Medulla oblongata (tissue), 1 donor: Measurements from ENCODE around the gene GSN.

Experiments
- DNase-seq: peaks from one replicate; pipeline ENCODE4 v3.0.0-alpha.2; 2015; ENCODE audit errors: extremely low spot score

Gene GSN

DNA sequence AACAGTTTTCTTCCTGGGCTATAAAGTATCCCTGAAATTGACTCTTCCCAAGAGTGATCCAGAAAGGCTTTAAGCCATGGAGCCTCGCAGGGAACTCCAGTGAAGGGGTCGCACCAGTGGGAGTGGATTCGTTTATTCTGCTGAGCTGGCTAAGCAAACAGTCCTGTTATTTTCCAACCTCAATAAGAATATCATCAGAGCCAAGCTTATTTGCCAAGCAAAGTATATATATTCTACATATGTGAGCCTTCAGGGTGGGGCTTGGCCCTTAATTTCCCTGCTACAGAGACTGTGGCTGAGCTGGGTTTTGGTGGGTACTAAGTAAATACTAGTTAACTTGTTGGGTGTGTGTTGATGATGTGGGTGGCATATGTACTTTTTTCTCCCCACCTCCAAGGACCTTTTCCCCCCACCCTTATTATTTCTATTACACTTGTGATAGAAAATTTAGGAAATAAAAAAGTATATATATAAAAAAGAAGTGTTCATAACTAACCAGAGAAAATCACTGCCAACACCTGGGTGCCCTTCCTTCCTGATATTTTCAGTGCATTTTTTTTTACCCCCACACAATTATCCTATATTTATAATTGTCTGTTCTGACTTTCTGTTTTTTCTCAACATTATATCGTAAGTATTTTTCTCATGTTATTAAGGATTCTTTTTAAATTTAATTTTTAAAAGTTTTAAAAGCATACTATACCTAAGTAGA is 5.3 kb downstream of the GSN start:
- DNase-seq: no peak

DNA sequence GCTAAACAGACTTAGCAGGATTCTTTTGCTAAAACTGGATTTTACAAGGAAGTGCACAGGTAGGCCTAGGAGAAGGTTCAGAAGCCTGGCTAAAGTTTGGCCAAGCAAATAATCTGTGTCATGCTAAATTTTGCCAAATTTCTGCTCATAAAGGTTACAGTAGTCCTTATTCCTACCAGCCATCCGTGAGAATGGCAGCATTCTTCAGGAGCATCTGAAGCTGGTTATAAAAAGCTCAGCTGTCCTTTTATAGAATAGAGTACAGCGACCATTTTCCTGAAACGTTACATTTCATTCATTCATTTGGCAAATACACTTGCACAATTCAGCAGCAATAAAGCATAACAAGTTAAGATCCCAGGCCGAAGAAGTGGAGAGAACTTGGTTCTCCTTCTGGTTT is 6.9 kb downstream of the GSN start:
- no peak for DNase-seq

DNA sequence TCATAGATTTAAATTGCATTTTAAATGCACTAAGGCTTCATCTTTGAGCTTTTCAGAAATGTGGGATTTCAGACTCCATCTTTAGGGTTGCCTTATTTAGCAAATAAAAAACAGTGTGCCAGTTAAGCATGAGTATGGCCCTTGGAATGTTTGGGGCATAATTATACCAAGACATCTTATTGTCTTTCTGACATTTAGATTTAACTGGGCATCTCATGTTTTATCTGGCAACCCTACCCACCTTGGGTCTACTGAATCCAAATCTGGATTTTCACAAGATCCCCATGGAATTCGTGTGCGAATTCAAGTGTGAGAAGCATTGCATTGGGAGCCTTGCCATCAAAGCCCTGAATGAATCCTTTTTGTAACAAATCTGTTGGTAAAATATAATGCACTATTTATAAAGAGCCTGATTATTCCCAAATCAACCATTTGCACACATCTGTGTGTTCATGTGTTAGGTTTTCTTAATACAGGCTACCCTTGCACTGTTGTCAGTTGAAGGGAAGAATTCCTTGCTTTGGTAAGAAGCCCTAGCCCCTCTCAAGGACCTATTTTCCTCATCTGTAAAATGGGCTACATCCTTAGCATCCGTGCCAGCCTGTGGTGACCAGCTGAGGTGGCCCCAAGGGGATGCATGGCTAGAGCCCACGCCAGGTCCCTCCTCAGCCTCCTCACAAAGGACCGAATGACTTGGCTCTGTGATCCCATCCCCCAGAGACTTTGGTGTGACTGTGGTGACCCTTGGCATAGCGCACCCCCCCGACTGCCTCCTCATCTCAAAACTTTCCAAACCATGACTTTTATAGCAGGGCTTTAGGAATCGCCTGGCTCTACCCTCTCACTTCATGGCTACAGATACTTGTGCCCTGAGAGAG is 8.1 kb downstream of the GSN start:
- no peak for DNase-seq

DNA sequence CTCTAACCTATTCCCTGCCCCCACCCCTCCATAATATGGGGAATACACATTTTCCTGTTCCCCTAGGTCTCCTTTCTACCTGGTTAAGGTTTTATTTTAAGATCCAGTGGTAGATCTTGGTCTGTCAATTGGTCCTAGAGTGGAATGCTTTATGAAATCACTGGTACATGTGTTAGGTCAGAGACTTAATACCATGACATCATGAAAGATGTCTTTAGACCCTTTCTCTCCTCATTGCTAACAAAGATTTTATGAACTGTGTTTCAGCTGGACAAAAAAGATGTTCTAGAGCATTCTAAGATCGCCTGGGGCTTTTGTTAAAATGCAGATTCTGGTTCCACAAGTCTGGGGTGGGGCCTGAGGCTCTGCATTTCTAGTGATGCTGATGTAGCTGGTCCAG is 9.1 kb downstream of the GSN start:
- no peak for DNase-seq

DNA sequence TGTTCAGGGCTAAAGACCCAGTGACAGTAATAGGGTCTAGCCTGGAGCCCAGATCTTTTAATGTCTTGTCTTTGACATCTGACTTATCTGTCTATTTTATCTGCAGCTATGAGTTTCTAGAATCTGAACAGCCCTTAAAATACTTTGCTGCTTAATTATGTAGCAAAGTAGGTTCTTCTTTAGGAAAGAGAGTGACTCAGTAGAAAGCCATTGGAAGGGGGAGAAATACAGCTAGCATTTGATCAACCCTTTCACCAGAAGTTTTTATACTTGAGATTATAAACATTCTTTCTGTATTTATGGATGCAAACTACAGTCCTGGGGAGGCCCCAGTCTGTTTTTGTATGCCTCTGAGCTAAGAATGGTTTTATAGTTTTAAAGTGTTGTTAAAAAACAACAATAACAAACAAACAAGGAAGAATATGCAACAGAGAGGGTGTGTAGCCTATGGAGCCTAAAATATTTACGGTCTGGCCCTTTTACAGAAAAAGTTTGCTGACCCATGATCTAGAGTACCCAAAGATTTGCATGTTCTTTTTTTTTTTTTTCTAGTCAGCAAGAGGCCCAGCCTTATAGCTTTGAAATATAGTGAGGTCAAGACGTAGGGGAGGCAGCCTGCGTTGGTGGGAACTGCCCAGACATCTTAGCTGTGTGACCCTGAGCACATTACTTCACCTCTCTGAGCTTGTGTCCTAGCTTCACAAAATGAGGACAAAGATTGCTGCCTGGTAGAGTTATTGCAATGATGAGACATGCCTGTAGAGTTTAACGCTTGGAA is 9.7 kb downstream of the GSN start:
- DNase-seq: no peak

DNA sequence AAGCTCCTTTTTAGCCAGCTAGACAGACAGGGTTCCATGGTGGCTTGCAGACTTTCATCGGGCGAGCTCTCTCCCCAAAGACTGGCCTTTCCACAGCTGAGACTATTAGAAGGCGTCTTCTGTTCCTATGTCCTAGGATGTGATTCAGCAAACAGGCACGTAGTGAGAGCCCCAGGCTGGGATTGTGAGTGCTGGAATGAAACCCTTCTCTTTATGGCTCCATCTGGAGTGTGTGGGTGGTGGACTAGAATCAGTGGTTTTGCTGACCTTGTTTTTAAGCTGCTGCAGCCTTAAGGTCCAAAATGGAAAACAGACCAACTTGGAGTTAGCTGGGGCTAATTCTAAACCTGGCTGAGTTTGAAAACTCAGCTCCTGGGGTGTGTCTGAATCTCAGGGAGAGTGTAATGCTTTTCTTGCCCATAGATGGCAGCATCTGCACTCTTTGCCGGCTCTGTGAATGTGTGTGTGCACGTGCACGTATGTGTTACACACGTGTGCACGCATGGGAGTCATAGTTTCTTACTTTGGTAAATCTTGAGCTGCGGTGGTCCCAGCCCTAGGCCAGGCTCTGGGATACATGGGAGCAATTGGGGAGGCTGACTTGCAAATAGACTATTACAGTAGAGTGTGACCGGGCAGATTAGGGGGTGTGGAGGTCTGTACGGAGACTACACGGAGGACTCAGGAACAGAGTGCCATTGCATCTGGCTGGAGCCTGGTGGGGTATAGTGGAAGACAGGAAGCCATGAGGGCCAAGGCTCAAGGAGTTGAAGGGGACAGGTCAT is 10.7 kb downstream of the GSN start:
- peak; percentile 87 for DNase-seq

DNA sequence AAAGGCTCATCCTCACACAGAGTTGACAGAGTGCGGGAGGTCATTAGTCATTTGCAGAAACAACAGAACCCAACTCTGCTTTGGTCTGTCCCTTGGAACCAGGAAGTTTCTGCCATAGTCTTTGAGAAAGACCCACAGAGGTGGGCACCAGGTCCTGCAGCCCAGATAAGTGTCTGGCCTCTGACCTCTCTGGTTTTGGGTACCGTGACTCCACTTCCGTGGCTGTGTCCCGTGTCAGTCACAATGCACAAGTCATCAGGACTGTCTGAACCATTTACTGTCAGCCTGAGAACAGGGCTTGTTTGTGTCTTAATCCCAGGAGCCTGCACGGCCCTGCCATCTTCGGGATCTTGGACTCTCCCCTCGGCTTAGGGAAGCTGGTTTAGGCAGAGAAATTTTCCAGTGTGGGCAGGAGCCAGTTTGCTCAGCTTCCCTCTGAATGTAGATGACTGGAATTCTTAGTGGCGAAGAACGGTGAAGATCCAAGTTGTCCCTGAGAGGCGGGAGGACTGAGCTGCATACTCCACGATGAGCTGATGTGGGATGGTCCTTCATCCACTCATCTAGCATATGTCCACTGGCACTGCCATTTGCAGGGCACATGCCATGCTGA is 11.9 kb downstream of the GSN start:
- DNase-seq: peak; percentile 70

DNA sequence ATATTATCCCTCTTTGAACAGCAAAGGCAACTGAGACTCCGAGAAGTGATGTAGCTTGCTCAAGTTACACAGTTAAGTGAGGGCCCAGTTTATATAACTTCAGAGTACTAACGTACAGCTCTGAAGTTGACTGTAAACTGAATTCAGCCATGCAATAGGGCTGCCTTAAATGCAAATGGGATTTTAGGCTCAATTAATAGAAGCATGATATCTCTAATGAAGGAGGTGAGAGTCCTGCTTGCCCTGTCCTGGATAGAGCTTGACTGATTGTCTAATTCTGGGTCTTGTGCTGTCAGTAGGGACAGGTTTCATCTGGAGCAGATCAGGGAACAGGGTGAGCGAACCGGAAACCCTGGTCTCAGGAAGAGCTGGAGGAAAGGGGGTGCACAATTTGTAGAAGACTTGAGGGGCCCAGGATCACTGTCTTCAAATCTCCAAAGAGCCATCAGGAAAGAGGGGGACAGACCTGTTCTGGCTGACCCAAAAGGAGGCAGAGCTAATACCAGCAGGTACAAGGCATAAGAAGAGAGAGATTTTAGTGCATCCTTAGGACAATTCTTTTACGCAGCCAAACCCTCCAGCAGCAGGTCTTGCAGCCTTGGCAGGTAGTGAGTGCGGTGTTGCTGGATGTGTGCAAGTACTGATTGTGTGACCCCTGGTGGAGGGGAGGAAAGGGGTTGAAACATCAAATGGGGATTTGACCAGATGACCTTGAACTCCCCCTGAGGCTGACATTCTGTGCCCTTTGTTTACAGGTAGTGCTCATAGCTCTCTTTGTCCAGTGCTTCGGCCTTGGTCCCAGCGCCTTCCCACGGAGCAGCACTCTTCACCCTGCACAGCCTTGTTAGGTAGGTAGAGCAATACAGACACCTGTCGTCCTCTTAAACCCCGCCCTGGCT is 13.0 kb downstream of the GSN start:
- DNase-seq: no peak

DNA sequence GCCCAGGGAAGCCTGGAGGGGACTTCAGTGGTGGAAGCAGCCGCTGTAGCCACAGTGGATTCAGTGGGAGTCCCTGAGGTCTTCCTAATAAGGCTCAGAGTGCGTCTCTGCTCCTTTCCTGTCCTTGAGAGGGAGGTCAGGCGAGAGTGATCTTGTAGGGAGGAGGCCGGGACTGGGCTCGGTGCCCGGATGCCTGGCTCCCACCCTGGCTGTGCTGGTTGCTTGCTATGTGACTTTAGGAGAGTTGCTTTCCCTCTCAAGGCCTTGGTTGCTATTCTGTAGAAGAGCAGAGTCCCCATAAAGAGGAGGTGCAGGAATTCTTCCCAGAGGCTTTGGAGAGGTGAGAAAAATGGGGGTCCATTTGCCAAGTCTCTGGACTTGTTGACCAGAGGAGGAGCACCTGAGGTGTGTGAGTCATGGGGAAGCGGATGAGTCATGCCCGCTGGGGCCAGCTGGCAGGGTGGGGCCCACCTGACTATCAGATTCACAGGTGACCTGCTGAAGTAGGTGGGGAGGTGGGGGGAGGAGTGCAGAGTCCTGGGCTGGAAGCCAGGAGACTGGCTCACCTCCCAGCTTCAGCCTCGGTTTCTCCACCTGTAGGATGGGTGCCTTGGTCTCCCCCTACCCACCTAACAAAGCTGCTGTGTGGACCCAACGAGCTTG is 13.8 kb downstream of the GSN start:
- peak; percentile 42 for DNase-seq

DNA sequence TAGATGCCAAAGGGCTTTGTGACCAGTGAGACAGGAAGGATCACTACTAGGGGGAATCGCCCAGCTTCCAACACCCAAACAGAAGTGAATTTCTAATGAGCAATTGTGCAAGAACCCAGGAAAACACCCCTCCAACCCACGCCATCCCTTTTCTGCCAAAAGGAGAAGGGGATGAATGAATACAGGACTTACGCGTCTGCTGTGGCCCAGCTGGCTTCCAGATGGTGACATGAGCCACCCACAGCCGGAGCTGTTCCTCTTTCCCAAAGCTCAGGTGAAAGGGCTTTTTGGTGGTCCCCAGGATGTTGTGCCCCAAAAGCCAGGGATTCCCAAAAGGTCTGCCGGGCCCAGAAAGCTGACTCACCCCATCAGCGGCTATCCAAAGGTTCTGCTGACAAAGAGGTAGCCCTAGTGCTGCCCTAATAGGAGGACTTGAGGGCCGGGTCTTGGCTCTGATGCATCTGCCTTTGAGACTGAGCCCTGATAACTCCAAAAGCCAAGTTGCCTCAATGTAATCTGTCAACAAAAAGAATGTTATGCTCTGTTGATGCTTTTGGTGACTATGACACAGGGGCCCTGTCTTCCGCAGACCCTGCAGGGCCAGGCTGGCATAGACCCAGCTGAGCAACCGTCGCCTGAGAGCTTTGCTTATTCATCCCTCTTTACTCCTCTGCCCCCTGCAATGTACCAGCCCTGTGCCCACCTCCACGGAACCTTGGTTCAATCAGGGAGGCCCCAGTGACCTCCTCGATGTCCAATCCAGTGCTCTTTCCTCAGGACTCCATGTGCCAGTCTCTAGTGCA is 14.5 kb downstream of the GSN start:
- peak; percentile 75 for DNase-seq

DNA sequence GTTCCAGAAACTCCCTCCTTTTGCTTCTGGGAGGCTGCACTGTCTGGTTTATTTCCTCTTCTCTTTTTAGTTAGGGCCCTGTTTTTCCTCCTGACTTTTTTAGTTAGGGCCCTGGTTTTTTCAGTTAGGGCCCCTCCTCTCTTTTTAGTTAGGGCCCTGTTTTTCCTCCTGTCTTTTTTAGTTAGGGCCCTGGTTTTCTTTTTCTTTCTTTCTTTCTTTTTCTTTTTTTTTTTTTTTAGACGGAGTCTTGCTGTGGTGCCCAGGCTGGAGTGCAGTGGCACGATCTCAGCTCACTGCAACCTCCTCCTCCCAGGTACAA is 15.1 kb downstream of the GSN start:
- DNase-seq: peak; percentile 62

DNA sequence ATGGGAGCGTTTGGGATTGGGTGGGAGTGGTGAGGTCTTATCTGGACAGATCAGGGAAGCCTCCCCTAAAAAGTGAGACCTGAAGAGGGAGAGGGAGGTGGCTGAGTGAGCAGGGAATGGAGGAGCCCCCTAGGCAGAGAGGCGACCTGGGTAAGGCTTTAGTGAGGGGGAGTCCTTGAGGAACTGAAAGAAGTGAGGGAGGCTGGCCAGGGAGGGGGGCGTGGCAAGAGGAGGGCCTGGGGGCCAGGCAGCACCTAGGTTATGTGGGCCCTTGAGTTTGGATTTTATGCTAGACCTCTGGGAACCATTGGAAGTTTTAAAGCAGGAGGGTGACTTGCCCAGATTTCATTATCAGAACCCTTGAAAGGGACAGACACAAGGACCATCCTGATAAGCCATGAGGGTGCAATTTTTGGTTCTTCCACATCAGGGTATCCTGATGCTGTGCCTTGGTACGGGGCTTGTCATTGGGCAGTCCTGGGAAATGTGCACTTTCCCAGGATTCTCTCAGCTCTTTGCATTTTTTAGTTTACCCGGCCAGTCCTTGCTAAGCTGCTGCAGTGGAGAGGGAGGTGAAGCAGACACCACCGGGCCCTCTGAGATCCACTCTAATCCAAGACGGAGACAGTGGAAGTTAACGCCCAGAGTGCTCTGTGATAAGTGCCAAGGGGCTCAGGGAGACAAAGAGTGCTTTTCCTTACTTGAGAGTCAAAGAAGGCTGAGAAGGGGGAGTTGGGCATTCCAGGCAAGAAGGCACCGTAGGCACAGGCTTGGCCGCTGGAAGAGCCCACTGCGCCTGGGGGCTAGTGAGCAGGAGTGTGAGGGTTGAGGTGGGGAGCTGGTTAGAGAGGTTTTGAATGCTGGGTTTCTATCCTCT is 16.1 kb downstream of the GSN start:
- DNase-seq: peak; percentile 49

DNA sequence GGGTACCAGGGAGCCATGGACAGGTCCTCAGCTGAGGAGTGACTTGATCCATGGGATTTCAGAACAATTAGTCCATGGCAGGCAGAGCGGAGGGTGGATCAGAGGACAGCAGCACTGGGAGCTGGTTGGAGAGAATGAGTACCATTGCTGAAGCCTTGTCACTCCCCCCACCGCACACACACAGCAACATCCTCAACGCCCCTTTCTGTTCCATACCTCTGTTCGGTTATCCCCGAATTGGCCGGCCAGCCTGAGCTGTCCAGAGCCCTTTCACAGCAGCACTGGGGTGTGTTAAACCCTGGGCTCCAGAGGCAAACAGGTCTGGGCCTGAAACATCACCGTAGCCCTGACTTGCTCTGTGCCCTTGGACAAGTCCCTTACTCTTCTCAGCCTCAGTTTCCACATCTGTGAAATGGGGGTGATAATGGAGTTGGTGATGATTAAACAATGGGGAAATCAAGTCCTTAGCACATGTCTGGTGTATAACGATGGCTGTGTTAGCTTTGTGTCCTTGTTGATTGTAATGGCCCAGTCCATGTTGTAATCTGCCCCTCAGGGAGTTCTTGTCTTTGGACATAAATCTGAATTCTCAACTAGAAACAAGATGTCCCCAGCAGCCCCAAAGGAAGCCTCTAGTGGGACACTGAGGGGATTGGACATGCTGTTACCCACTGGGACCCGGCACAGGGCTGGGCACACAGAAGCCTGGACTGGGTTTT is 16.9 kb downstream of the GSN start:
- DNase-seq: no peak

DNA sequence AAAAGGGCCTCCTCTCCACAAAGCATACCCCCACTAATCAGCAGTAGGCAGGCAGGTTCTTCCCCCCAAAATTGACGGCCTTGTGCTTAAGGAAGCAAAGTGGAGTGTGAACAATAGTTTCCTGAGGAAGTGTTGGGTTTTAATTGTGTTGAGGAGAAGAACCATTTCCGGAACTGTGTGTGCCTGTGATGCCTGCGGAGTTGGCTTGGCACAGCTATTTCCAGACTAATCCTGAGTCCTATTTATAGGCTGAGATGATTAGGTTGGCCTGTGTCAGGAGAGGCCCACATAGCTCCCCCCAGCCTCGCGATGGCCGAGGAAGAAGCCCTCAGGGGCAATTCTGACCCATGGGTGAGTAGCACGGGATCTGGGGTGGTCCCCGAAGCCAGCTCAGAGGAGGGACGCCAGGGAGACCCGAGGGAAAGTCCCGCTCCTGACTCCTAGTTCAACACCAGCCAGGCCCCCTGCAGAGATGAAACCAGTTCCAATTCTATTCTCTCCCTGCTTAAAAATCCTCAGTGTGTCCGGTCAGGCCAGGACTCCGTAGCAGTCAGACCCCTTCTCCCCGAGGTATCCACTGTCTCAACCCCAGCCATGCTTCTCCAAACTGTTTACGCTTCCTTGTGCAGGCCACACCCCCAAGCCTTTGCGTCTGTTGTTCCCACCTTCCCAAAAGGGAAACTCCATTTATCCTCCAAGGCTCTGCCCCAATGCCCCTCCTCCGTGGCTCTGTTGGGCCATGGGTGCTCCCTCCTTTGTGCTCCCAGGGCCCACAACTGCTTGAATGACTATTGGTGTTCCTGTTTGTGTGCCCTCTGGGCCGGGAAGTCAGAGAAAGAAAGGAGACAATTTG is 18.1 kb downstream of the GSN start:
- DNase-seq: peak; percentile 77

DNA sequence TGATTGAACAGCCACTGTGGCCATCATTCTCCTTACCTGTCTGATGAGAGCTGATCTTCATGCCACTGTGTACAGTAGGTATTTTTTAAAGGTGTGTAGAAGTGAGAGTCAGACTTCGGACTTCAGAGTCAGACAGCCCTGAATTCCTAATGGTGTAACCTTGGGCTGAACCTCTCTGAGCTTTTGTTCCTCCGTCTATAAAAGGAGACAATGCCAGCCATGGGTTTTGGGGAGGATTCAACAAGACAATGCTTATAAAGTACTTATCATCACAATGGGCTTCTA is 18.7 kb downstream of the GSN start:
- no peak for DNase-seq

DNA sequence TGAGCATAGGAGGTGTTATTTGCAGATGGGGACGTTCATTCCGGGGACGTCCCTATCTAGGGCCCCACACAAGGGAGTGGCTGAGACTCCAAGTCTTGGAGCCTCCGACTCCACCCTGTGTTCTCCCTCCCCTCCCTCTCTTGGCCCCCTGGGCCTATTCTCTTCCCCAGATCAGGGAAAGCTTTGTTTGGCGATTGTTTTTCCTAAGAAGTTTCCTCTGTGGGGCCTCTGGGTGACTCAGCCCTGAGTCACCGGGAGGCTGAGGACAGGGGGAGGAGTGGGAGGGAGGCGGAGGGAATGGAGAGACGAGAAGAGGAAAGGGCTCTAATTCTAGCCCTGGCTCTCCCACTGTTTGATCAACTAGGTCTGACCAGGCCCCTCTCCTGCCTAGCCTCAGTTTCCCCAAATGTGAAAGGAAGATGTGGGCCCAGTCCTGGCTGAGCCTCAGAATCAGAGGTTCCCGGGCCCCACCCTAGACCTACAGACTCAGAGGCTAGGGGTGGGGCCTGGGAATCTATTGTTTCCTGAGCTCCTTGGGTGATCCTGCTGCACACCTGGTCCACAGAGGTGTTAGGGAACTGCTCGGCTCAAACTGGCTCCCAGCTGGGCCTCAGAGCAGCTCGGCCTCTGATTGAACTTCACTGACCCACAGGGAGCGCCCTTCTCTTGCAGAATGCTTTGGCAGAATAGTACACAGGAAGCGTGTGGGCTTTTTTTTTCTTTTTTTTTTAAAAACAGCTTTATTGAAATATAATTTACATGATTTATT is 19.2 kb downstream of the GSN start:
- peak; percentile 95 for DNase-seq
